Prostate gland (tissue), 2 donors: Measurements from ENCODE around the gene BCL2L2. TPM values are rescaled to one million over a fixed set of nuclear protein-coding genes. Genes with fewer than 3 reads are reported as not detected.

ENCODE experiments used
- DNase-seq: peaks from one replicate; pipeline ENCODE4 v3.0.0-alpha.2; 2019; ENCODE audit warnings: low spot score
- H3K27ac ChIP-seq, 2 donors: fragments of 200-600 bp; sonication (generic); 2 replicates each; pipeline ENCODE4 v1.5.1; 2017 to 2019
- H3K27me3 ChIP-seq: fragments of 200-600 bp; sonication (generic); replicated peaks from 2 replicates; pipeline ENCODE4 v1.5.1; 2019; ENCODE audit not compliant: insufficient read depth
- H3K36me3 ChIP-seq, 2 donors: fragments of 200-600 bp; sonication (generic); 1 replicate in 1 of 2; 2 replicates in 1 of 2; pipeline versions ENCODE4 v1.5.1 to v1.8.1; 2017 to 2019
- H3K4me1 ChIP-seq: fragments of 200-600 bp; sonication (generic); replicated peaks from 2 replicates; pipeline ENCODE4 v1.5.1; 2019
- H3K4me3 ChIP-seq, 2 donors: fragments of 200-600 bp; sonication (generic); 2 replicates each; pipeline ENCODE4 v1.5.1; 2017 to 2019
- H3K9me3 ChIP-seq: fragments of 200-600 bp; sonication (generic); 2 replicates; pipeline ENCODE4 v1.5.1; 2017
- CTCF ChIP-seq, 4 experiments: fragments of 200-600 bp in 2 of 4; fragments of 450-650 bp in 2 of 4; sonication (generic) in 2 of 4; IDR thresholded peaks; 1 replicate in 3 of 4; 2 replicates in 1 of 4; pipeline ENCODE4 v1.5.1; 2016 to 2019; ENCODE audit warnings: antibody characterized with exemption in 4 of 4, mild to moderate bottlenecking in 2 of 4, moderate library complexity in 2 of 4
- POLR2A ChIP-seq: fragments of 450-650 bp; IDR thresholded peaks from one replicate; pipeline ENCODE4 v1.6.1; 2016; ENCODE audit warnings: antibody characterized with exemption, mild to moderate bottlenecking
- POLR2AphosphoS5 ChIP-seq: sonication (generic); formaldehyde crosslinking; IDR thresholded peaks from one replicate; pipeline ENCODE4 v1.6.1; 2017; ENCODE audit warnings: antibody characterized with exemption
- intact Hi-C: fragments of 100-400 bp; cut with DNase I; formaldehyde crosslinking; loops from one replicate; pipeline ENCODE4 v1.14.2; 2022
- small RNA-seq, 2 donors: library from RNA; depleted of rRNA; stranded (forward); fragments of <200 nt; gene quantifications; one replicate each; pipeline ENCODE3, GENCODE V24; 2016
- total RNA-seq, 2 donors: library from RNA; depleted of rRNA; stranded (reverse); fragments of >200 nt; gene quantifications; one replicate each; pipeline ENCODE4 v1.1.0, GENCODE V29; 2016

The BCL2L2 gene
- total RNA-seq, 2 donors from 2014 or later, result 45.4 to 87.3 TPM

- intact Hi-C loops, result no loop called here
- peaks cover 0 to 5% of the 10 kb centered on the region in 2 donors for H3K36me3 ChIP-seq
Observed at GRCh38 chr14:23361320-23361719, 54.7 kb downstream of the BCL2L2 start.

More at GRCh38 chr14:23361320-23361719, 54.7 kb downstream of the BCL2L2 start:
- H3K4me1 ChIP-seq, result peaks cover 10% of the 10 kb centered on the region
- no peaks in the 10 kb centered on the region for H3K9me3 ChIP-seq
- H3K27me3 ChIP-seq, result no peaks in the 10 kb centered on the region
- no peak overlapping the region for H3K4me3 ChIP-seq
- peak overlapping the region; percentile 2 to 50 for H3K27ac ChIP-seq
- no peak for DNase-seq
- no peak for TF ChIP-seq CTCF (IDR thresholded peaks at IDR 0.05)
- TF ChIP-seq POLR2A, result no peak
- TF ChIP-seq POLR2AphosphoS5, result no peak

Small RNAs within 50 kb of the gene (small RNA-seq; reads per million reads assigned to genes)
- gene RNU6-1046P, result 0 reads per million in 2 donors

Other genes with a start within 250 kb of the BCL2L2 start
- gene CDH24, start 249.3 kb upstream of the BCL2L2 start, total RNA-seq, result 1 to 10 TPM; 4.0 to 7.2 TPM
- gene ACIN1, start 211.7 kb upstream of the BCL2L2 start, total RNA-seq, result 100 to 1,000 TPM in 1 of 2 donors, 10 to 100 TPM in 1; 86.6 to 168 TPM
- gene C14orf119, start 211.3 kb upstream of the BCL2L2 start, total RNA-seq, result 10 to 100 TPM; 20.3 to 32.3 TPM
- not detected for gene CIROP, start 201.8 kb upstream of the BCL2L2 start, total RNA-seq
- not detected for gene CEBPE, start 187.6 kb upstream of the BCL2L2 start, total RNA-seq
- 100 to 1,000 TPM; 119 to 143 TPM for gene SLC7A8, start 123.2 kb upstream of the BCL2L2 start, total RNA-seq
- gene RNF212B, start 68.9 kb upstream of the BCL2L2 start, total RNA-seq, result 10 to 100 TPM in 1 of 2 donors, not detected in 1; 21.1 TPM
- gene HOMEZ, start 20.7 kb upstream of the BCL2L2 start, total RNA-seq, result 10 to 100 TPM; 15.3 to 22.0 TPM
- 10 to 100 TPM in 1 of 2 donors, 1 to 10 TPM in 1; 4.9 to 20.2 TPM for gene PPP1R3E, start 4.0 kb upstream of the BCL2L2 start, total RNA-seq
- gene PABPN1, start 14.6 kb downstream of the BCL2L2 start, total RNA-seq, result 100 to 1,000 TPM in 1 of 2 donors, 10 to 100 TPM in 1; 62.7 to 113 TPM
- gene SLC22A17, start 46.1 kb downstream of the BCL2L2 start, total RNA-seq, result 100 to 1,000 TPM; 207 to 351 TPM
- 10 to 100 TPM; 26.5 to 53.2 TPM for gene EFS, start 58.3 kb downstream of the BCL2L2 start, total RNA-seq
- not detected for gene IL25, start 66.0 kb downstream of the BCL2L2 start, total RNA-seq
- 1 to 10 TPM in 1 of 2 donors, not detected in 1; 1.5 TPM for gene CMTM5, start 70.2 kb downstream of the BCL2L2 start, total RNA-seq
- 1 to 10 TPM in 1 of 2 donors, not detected in 1; 3.1 TPM for gene MYH6, start 101.4 kb downstream of the BCL2L2 start, total RNA-seq
- 10 to 100 TPM in 1 of 2 donors, under 1 TPM in 1; 0.28 to 40.1 TPM for gene MYH7, start 128.8 kb downstream of the BCL2L2 start, total RNA-seq
- 10 to 100 TPM; 33.7 to 37.0 TPM for gene NGDN, start 162.9 kb downstream of the BCL2L2 start, total RNA-seq
- 1 to 10 TPM; 2.5 to 3.1 TPM for gene ZFHX2, start 244.9 kb downstream of the BCL2L2 start, total RNA-seq
- gene THTPA, start 249.4 kb downstream of the BCL2L2 start, total RNA-seq, result 10 to 100 TPM; 22.5 to 45.4 TPM